PFSK-1 (cell line): Measurements from ENCODE around the gene AGRN.

Source experiments
- POLR2AphosphoS5 ChIP-seq: IDR thresholded peaks from 2 replicates; pipeline ENCODE4 v1.6.1; 2012; ENCODE audit warnings: low read depth, mild to moderate bottlenecking, control low read depth, low read length, moderate library complexity
- TF ChIP-seq, protein P1 (sequence below), 2 experiments: IDR thresholded peaks; 2 replicates each; pipeline versions ENCODE4 v1.6.1 to v1.8.0; 2011 to 2012; ENCODE audit warnings: low read depth in 2 of 2, low read length in 2 of 2, control low read depth in 1 of 2, inconsistent platforms in 1 of 2, mild to moderate bottlenecking in 1 of 2, moderate library complexity in 1 of 2; ENCODE audit not compliant: insufficient read depth in 1 of 2

DNA sequence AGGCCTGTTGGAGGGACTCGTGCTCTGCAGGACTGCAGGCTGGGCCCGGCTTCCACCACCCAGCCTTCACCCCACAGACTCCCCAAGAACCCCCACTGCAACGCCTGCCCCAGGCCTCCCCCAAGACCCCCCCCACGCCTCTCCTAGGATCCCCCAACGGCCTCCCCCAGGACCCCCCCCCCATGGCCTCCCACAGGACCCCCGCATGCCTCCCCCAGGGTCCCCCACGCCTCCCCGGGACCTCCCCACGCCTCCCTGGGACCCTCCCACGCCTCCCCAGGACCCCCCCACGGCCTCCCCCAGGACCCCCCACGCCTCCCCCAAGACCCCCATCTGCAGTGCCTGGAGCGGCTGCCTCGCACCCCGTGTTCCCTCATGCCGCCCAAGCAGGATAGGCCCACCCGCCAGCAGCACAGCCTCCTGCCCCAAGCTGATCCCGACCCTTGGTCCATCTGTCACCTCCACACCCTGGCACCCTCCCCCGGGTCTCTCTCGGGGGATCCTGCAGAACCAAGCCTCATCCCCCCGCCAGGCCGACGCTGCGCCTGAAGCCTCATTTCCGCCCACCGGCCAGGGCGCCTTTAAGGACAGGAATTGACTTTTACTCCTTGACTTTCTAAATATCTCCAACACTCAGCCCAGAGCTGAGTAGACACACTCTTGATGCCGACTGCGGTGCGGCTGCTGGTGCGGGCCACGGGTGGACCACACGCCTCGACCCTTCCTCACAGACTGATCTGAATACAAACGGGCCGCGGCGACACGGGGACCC, 68.3 kb downstream of the AGRN start:
- TF ChIP-seq POLR2AphosphoS5, result no peak
- TF ChIP-seq, protein P1, sequence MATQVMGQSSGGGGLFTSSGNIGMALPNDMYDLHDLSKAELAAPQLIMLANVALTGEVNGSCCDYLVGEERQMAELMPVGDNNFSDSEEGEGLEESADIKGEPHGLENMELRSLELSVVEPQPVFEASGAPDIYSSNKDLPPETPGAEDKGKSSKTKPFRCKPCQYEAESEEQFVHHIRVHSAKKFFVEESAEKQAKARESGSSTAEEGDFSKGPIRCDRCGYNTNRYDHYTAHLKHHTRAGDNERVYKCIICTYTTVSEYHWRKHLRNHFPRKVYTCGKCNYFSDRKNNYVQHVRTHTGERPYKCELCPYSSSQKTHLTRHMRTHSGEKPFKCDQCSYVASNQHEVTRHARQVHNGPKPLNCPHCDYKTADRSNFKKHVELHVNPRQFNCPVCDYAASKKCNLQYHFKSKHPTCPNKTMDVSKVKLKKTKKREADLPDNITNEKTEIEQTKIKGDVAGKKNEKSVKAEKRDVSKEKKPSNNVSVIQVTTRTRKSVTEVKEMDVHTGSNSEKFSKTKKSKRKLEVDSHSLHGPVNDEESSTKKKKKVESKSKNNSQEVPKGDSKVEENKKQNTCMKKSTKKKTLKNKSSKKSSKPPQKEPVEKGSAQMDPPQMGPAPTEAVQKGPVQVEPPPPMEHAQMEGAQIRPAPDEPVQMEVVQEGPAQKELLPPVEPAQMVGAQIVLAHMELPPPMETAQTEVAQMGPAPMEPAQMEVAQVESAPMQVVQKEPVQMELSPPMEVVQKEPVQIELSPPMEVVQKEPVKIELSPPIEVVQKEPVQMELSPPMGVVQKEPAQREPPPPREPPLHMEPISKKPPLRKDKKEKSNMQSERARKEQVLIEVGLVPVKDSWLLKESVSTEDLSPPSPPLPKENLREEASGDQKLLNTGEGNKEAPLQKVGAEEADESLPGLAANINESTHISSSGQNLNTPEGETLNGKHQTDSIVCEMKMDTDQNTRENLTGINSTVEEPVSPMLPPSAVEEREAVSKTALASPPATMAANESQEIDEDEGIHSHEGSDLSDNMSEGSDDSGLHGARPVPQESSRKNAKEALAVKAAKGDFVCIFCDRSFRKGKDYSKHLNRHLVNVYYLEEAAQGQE (IDR thresholded peaks at IDR 0.05; ENCODE audit: insufficient read depth in 1 of 2, low read depth in 2 of 2, low read length in 2 of 2), result no peak
